ENCODE measurements around the gene UBE2M. TPM values are rescaled to one million over a fixed set of nuclear protein-coding genes. Genes with fewer than 3 reads are reported as not detected.

Gene UBE2M
- total RNA-seq, 1 donor from 2014 or later = 80.4 TPM

GRCh38 chr19:58559275-58560006, 1.0 kb upstream of the UBE2M start:
- DNase-seq (ENCODE audit: low spot score, unreplicated experiment) = peak; percentile 74
- TF ChIP-seq, protein P1, sequence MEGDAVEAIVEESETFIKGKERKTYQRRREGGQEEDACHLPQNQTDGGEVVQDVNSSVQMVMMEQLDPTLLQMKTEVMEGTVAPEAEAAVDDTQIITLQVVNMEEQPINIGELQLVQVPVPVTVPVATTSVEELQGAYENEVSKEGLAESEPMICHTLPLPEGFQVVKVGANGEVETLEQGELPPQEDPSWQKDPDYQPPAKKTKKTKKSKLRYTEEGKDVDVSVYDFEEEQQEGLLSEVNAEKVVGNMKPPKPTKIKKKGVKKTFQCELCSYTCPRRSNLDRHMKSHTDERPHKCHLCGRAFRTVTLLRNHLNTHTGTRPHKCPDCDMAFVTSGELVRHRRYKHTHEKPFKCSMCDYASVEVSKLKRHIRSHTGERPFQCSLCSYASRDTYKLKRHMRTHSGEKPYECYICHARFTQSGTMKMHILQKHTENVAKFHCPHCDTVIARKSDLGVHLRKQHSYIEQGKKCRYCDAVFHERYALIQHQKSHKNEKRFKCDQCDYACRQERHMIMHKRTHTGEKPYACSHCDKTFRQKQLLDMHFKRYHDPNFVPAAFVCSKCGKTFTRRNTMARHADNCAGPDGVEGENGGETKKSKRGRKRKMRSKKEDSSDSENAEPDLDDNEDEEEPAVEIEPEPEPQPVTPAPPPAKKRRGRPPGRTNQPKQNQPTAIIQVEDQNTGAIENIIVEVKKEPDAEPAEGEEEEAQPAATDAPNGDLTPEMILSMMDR (IDR thresholded peaks at IDR 0.05; ENCODE audit: unreplicated experiment) = no peak
- H3K27me3 Mint-ChIP-seq = no peaks in the 10 kb centered on the region
- H3K27ac Mint-ChIP-seq = peak overlapping the region; percentile 98
- no peaks in the 10 kb centered on the region for H3K9me3 Mint-ChIP-seq (ENCODE audit: low read depth)
- H3K4me1 Mint-ChIP-seq (ENCODE audit: low read depth) = peaks cover 30% of the 10 kb centered on the region
- peak overlapping the region; percentile 92 for H3K4me3 Mint-ChIP-seq (ENCODE audit: low read depth)
- peaks cover 5% of the 10 kb centered on the region for H3K36me3 Mint-ChIP-seq (ENCODE audit: insufficient read depth)

DNA sequence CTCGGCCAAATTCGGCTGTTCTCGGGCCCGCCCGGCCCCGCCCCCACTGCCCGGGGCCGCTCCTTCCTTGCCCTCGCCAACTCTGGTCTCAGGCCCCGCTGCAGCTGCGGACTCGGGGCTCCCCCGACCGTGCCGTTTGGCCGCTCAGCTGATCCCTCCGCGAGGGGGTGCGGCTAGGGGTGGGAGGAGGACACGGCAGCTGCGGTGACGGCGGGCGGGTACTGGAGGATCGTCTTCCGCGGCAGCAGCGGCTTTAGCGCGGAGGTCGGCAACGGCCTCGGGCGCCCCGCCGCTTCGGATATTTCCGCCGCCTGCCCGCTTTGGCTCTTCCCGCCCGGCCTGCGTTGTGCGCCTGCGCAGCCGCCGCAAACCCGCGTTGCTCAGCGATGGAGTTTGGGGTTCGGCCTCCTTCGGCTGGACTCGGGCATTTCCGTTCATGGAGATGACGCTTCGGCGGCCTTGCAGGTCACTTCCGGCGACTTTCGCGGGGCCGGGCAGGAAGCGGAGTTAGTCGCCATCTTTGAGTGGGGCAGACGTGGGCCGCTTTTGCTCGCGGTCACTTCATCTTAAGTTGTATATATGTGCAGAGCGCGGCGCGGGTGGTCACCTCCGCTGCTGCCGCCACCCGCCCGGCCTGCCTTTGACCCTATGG, 338 bp upstream of the UBE2M start:
- DNase-seq (ENCODE audit: low spot score, unreplicated experiment) = peak; percentile 99
- H3K4me3 Mint-ChIP-seq (ENCODE audit: low read depth) = peak overlapping the region; percentile 92
- peaks cover 37% of the 10 kb centered on the region for H3K4me1 Mint-ChIP-seq (ENCODE audit: low read depth)
- no peaks in the 10 kb centered on the region for H3K9me3 Mint-ChIP-seq (ENCODE audit: low read depth)
- H3K27me3 Mint-ChIP-seq = no peaks in the 10 kb centered on the region
- peaks cover 5% of the 10 kb centered on the region for H3K36me3 Mint-ChIP-seq (ENCODE audit: insufficient read depth)
- H3K27ac Mint-ChIP-seq = peak overlapping the region; percentile 98
- TF ChIP-seq, protein P1 (IDR thresholded peaks at IDR 0.05; ENCODE audit: unreplicated experiment) = no peak

DNA sequence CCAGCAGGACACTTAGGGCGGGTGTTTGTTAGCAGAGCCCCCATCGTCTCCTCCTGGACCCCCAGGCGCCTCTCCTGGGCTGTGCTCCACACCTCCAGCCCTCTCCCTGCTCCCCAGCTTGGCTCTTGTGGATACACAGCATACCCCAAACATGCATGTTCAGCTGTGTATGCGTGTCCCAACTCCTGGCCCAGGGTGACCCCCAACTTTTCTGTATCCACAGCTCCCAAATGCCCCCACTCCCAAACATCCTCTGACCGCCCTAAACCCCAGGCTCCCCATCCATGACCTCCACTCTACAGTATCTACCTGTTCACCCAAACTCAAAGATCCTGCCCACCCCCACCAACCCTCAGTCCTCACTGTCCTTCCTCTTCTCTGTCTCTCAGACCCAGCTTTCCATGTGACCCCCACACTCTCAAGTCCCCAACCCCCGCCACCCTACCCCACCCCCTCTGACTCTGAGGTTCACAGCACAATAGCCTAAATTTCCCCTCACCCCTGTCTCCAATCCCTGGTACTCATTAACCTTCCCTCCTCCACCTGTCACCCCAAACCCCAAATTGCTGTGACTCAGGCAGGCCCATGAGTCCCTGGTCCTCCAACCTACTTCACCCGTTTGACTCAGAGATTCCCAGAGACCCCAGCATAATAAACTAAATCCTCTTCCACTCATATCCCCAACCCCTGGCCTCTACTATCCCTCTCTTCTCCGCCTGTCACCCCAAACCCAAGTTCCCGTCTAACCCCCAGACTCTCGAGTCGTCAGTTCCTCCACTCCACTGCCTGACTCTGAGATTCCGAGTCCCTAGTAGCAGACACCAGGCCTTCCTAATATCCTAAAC, 968 bp downstream of the UBE2M start:
- peaks cover 10% of the 10 kb centered on the region for H3K36me3 Mint-ChIP-seq (ENCODE audit: insufficient read depth)
- H3K4me1 Mint-ChIP-seq (ENCODE audit: low read depth) = peaks cover 40% of the 10 kb centered on the region
- peak overlapping the region; percentile 96 for H3K27ac Mint-ChIP-seq
- peak overlapping the region; percentile 92 for H3K4me3 Mint-ChIP-seq (ENCODE audit: low read depth)
- TF ChIP-seq, protein P1 (IDR thresholded peaks at IDR 0.05; ENCODE audit: unreplicated experiment) = no peak
- no peak for DNase-seq (ENCODE audit: low spot score, unreplicated experiment)
- no peaks in the 10 kb centered on the region for H3K9me3 Mint-ChIP-seq (ENCODE audit: low read depth)
- H3K27me3 Mint-ChIP-seq = no peaks in the 10 kb centered on the region

DNA sequence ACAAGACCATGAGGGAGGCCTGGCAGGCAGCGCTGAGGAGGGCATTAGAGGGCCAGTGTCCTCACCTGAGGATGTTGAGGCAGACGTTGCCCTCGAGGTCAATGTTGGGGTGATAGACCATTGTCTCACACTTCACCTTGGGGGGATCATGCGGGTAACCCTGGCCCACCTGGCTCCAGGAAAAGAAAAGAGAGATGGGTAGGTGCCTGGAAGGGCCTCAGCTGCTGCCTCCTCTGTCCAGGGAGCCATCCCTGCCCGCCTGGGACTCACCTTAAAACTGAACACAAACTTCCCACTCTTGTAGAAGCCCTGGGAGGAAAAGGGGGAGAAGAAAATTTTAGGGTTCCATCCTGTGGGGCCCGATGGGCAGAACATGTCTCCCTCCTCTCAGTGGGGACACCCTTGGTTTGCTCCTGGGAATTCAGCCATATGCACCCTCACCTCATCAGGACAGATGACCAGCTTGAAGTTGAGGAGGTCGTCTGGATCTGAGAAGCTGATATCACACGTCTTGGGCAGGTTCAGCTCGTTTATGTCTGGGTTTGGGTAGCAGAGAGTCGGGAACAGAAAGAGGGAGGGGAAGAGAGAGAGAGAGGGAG, 1.7 kb downstream of the UBE2M start:
- Mint-ChIP-seq H3K9me3 (ENCODE audit: low read depth) (no peaks in the 10 kb centered on the region), H3K27ac (peak overlapping the region; percentile 90), H3K4me3 (ENCODE audit: low read depth) (peak overlapping the region; percentile 92), H3K36me3 (ENCODE audit: insufficient read depth) (peaks cover 10% of the 10 kb centered on the region), H3K27me3 (no peaks in the 10 kb centered on the region), H3K4me1 (ENCODE audit: low read depth) (peaks cover 40% of the 10 kb centered on the region)
- DNase-seq (ENCODE audit: low spot score, unreplicated experiment) = no peak
- TF ChIP-seq, protein P1 (IDR thresholded peaks at IDR 0.05; ENCODE audit: unreplicated experiment) = no peak

Data from progenitor cell of endocrine pancreas (in vitro differentiated cells).